K562 (cell line): ENCODE data around the gene ZBTB7A. TPM values are rescaled to one million over a fixed set of nuclear protein-coding genes. Genes with fewer than 3 reads are reported as not detected.

Source experiments
- ATAC-seq: fragments of 200-7000 bp; cut with Tn5 transposase; 3 replicates; pipeline ENCODE4 v1.9.1; 2020; ENCODE audit warnings: moderate library complexity
- BruUV-seq: library from RNA; stranded (reverse); fragments of 400-500 nt; replicated peaks from 2 replicates; lab custom pipeline; 2021; lab: Mats Ljungman, UMichigan
- CTCF ChIA-PET: fragments of 300-600 bp; formaldehyde crosslinking; extraction: SDS; loops from one replicate; lab custom pipeline; 2021; ENCODE audit warnings: low intra/inter-chr PET ratio; lab: Yijun Ruan, JAX
- POLR2A ChIA-PET: fragments of 300-600, 350-650 bp; sonication (Branson Sonifier 250); formaldehyde crosslinking; extraction: SDS; loops from one replicate; lab custom pipeline; 2021; ENCODE audit warnings: antibody characterized with exemption, inconsistent platforms; lab: Yijun Ruan, JAX
- DNase-seq, 4 experiments: peaks; one replicate each; pipeline versions ENCODE4 v3.0.0 to v3.0.0-alpha.2; 2011 to 2018; ENCODE audit warnings: low spot score in 3 of 4, mixed read lengths in 3 of 4; ENCODE audit errors: extremely low read depth in 1 of 4
- FAIRE-seq: peaks from 2 replicates; lab custom pipeline; 2011; peaks lifted over from hg19 to GRCh38; lab: Jason Lieb, UNC
- H2AFZ ChIP-seq: 2 replicates; pipeline ENCODE4 v1.6.0; 2011; ENCODE audit warnings: low read depth, low read length, control low read depth, inconsistent platforms
- H3K27ac ChIP-seq: fragments of 200-600 bp; 3 replicates; pipeline ENCODE4 v1.8.0; 2011; ENCODE audit warnings: low read depth, mild to moderate bottlenecking, control low read depth, inconsistent platforms, low read length, moderate library complexity, mixed read lengths; ENCODE audit errors: extremely low read depth
- H3K27me3 ChIP-seq, 2 experiments: fragments of 300-600 bp in 1 of 2; 2 replicates in 1 of 2; 3 replicates in 1 of 2; pipeline versions ENCODE4 v1.6.0 to v1.8.0; 2011; ENCODE audit warnings: inconsistent platforms in 2 of 2, low read length in 2 of 2, mild to moderate bottlenecking in 1 of 2, mixed read lengths in 1 of 2, moderate library complexity in 1 of 2; ENCODE audit not compliant: control insufficient read depth in 2 of 2, insufficient read depth in 2 of 2
- H3K36me3 ChIP-seq: fragments of 300-600 bp; 3 replicates; pipeline ENCODE4 v1.8.0; 2011; ENCODE audit warnings: mild to moderate bottlenecking, low read length, inconsistent platforms; ENCODE audit not compliant: control insufficient read depth, insufficient read depth
- H3K4me1 ChIP-seq, 2 experiments: fragments of 200-600 bp in 1 of 2; replicated peaks in 1 of 2; 2 replicates in 1 of 2; 3 replicates in 1 of 2; pipeline versions ENCODE4 v1.5.1 to v1.8.0; 2011; ENCODE audit warnings: inconsistent platforms in 2 of 2, low read length in 2 of 2, mild to moderate bottlenecking in 1 of 2, mixed read lengths in 1 of 2, moderate library complexity in 1 of 2; ENCODE audit not compliant: control insufficient read depth in 2 of 2, insufficient read depth in 2 of 2
- H3K4me2 ChIP-seq: 2 replicates; pipeline ENCODE4 v1.6.1; 2011; ENCODE audit warnings: low read length, control low read depth, inconsistent platforms, mixed read lengths; ENCODE audit not compliant: insufficient read depth
- H3K4me3 ChIP-seq: fragments of 200-600 bp; sonication (generic), shearing (Covaris generic); 2 replicates; pipeline ENCODE4 v1.5.1; 2016; ENCODE audit warnings: control low read depth, inconsistent platforms
- H3K79me2 ChIP-seq: fragments of 200-600 bp; 3 replicates; pipeline ENCODE4 v1.8.0; 2011; ENCODE audit warnings: low read length, inconsistent platforms; ENCODE audit not compliant: control insufficient read depth, insufficient read depth
- H3K9ac ChIP-seq, 2 experiments: 2 replicates each; pipeline versions ENCODE4 v1.6.0 to v1.6.1; 2011; ENCODE audit warnings: low read depth in 2 of 2, low read length in 2 of 2, control low read depth in 1 of 2, inconsistent platforms in 1 of 2, mild to moderate bottlenecking in 1 of 2, mixed read lengths in 1 of 2; ENCODE audit not compliant: insufficient read depth in 1 of 2
- H3K9me1 ChIP-seq: one replicate; pipeline ENCODE4 v1.6.0; 2011; ENCODE audit warnings: inconsistent platforms, mild to moderate bottlenecking, low read length, moderate library complexity; ENCODE audit not compliant: control insufficient read depth, insufficient read depth
- H3K9me3 ChIP-seq: replicated peaks from 2 replicates; pipeline ENCODE4 v1.5.1; 2011; ENCODE audit warnings: low read depth, low read length, inconsistent platforms; ENCODE audit not compliant: control insufficient read depth, insufficient read depth
- H4K20me1 ChIP-seq: replicated peaks from 2 replicates; pipeline ENCODE4 v1.6.1; 2011; ENCODE audit warnings: low read length, inconsistent platforms, mixed read lengths; ENCODE audit not compliant: control insufficient read depth, insufficient read depth
- BCOR ChIP-seq: fragments of 450-650 bp; IDR thresholded peaks from 2 replicates; pipeline ENCODE4 v1.6.1; 2016
- CEBPB ChIP-seq: fragments of 450-650 bp; IDR thresholded peaks from 2 replicates; pipeline ENCODE4 v1.6.1; 2016; ENCODE audit warnings: missing genetic modification characterization, missing compliant biosample characterization
- CXXC5 ChIP-seq: fragments of 250-450 bp; sonication (Bioruptor Pico); IDR thresholded peaks from 2 replicates; pipeline ENCODE4 v1.8.0; 2022; ENCODE audit warnings: inconsistent platforms, mild to moderate bottlenecking, moderate library complexity
- FOSL1 ChIP-seq: fragments of 200-800 bp; sonication (Bioruptor generic); conservative IDR thresholded peaks from 2 replicates; pipeline ENCODE4 v1.6.1; 2016; ENCODE audit warnings: missing genetic modification characterization, missing compliant biosample characterization
- KDM1A ChIP-seq, 2 experiments: fragments of 450-650 bp; IDR thresholded peaks; 2 replicates each; pipeline ENCODE4 v1.6.1; 2016; ENCODE audit warnings: mild to moderate bottlenecking in 2 of 2
- MAX ChIP-seq: sonication (generic); formaldehyde crosslinking; IDR thresholded peaks from 2 replicates; pipeline ENCODE4 v1.9.0; 2022; ENCODE audit warnings: mild to moderate bottlenecking, missing genetic modification reagents
- MTA3 ChIP-seq: fragments of 450-650 bp; formaldehyde crosslinking; IDR thresholded peaks from 2 replicates; pipeline ENCODE4 v1.6.1; 2017; ENCODE audit warnings: mild to moderate bottlenecking, borderline replicate concordance
- MYNN ChIP-seq, 2 experiments: sonication (generic); formaldehyde crosslinking in 1 of 2; IDR thresholded peaks; 2 replicates each; pipeline versions ENCODE4 v1.5.0 to v1.6.1; 2016 to 2020; ENCODE audit warnings: antibody characterized with exemption in 1 of 2, missing genetic modification reagents in 1 of 2
- POLR2G ChIP-seq: fragments of 200-400 bp; formaldehyde crosslinking; IDR thresholded peaks from 2 replicates; pipeline ENCODE4 v1.6.1; 2017; ENCODE audit warnings: low read depth, mild to moderate bottlenecking, antibody characterized with exemption, low read length, moderate library complexity
- SMAD3 ChIP-seq: fragments of 450-650 bp; formaldehyde crosslinking; conservative IDR thresholded peaks from 2 replicates; pipeline ENCODE4 v1.4.0; 2020; ENCODE audit warnings: mild to moderate bottlenecking
- ZNF324 ChIP-seq: fragments of 250-450 bp; sonication (Bioruptor Pico); IDR thresholded peaks from 2 replicates; pipeline ENCODE4 v1.4.0; 2020; ENCODE audit warnings: mild to moderate bottlenecking
- ZNF518B ChIP-seq: fragments of 250-450 bp; sonication (Bioruptor Pico); IDR thresholded peaks from 2 replicates; pipeline ENCODE4 v1.5.0; 2021; ENCODE audit warnings: mild to moderate bottlenecking, moderate library complexity
- WGBS: fragments of 100-300 bp; shearing (Covaris generic); methylation state at CpG from one replicate; pipeline ENCODE4 v1.1.6; 2016; ENCODE audit warnings: low coverage, mixed read lengths; ENCODE audit not compliant: insufficient coverage; ENCODE audit errors: missing lambda C conversion rate; 5-methylcytosine and 5-hydroxymethylcytosine counted together
- in situ Hi-C: fragments of 300-500 bp; cut with MboI; formaldehyde crosslinking; loops from 4 replicates; pipeline ENCODE4 v1.15.0; 2018; ENCODE audit warnings: inconsistent platforms, mixed read lengths
- intact Hi-C: fragments of 100-400 bp; cut with micrococcal nuclease; formaldehyde crosslinking; loops from 2 replicates; pipeline ENCODE4 v1.14.2; 2022
- polyA plus RNA-seq, 8 experiments: library from polyadenylated mRNA; depleted of rRNA in 4 of 8; stranded (reverse) in 5 of 8; unstranded in 3 of 8; fragments of >200 nt; fragmentation: Nextera tagmentation in 2 of 8; fragmentation: Illumina TruSeq in 1 of 8; extraction: Ambion mirVana in 2 of 8; extraction: Trizol in 1 of 8; gene quantifications; 2 replicates each; pipeline versions ENCODE4 v1.2.1 to v1.2.3, GENCODE V29; 2011 to 2014; ENCODE audit warnings: inconsistent platforms in 1 of 8, missing spikeins in 1 of 8
- total RNA-seq, 7 experiments: library from RNA; depleted of rRNA in 6 of 7; stranded (reverse); fragments of >200 nt in 6 of 7; fragmentation: Illumina TruSeq in 2 of 7; extraction: Trizol in 2 of 7; gene quantifications; 2 replicates each; pipeline versions ENCODE4 v1.2.1 to v1.2.3, GENCODE V29; 2011 to 2021; ENCODE audit warnings: low replicate concordance in 1 of 7
- TF ChIP-seq, protein P1 (sequence below), 3 experiments: fragments of 200-800 bp in 1 of 3; sonication (Bioruptor generic) in 1 of 3; sonication (generic) in 1 of 3; formaldehyde crosslinking in 1 of 3; IDR thresholded peaks; 2 replicates each; pipeline versions ENCODE4 v1.6.1 to v1.8.0; 2016 to 2022; ENCODE audit warnings: mild to moderate bottlenecking in 2 of 3, missing compliant biosample characterization in 2 of 3, missing genetic modification characterization in 2 of 3, missing genetic modification reagents in 1 of 3
- TF ChIP-seq, protein P2 (sequence below): fragments of 250-450 bp; sonication (Bioruptor Pico); IDR thresholded peaks from 2 replicates; pipeline ENCODE4 v1.5.1; 2021; ENCODE audit warnings: mild to moderate bottlenecking

The ZBTB7A gene
- total and polyA plus RNA-seq, 9 of the 15 experiments (the other 6 are each of a cell fraction or from before 2014, with no cell fraction given), result 0.11 to 34.0 (median 4.6) TPM

GRCh38 chr19:4098493-4098892, 31.8 kb upstream of the ZBTB7A start (continued):
- TF ChIP-seq ZNF518B (CRISPR knock-in tag) (no peak), ZNF324 (no peak), KDM1A (IDR thresholded peaks at IDR 0.05) (no peak)

GRCh38 chr19:4097501-4097900, 30.8 kb upstream of the ZBTB7A start:
- ATAC-seq, result no peak
- Histone ChIP-seq H3K9me3 (no peaks in the 10 kb centered on the region), H4K20me1 (no peaks in the 10 kb centered on the region), H3K9ac (no peak overlapping the region; a peak in 1 of 4 replicates), H3K27me3 (no peaks in the 10 kb centered on the region), H2AFZ (no peak overlapping the region), H3K36me3 (peaks cover 75% of the 10 kb centered on the region; the same call in 2 of the 3 replicates), H3K4me1 (peaks cover 0 to 29% of the 10 kb centered on the region in 2 experiments; a peak in 2 of 5 replicates), H3K27ac (no peak overlapping the region), H3K79me2 (no peaks in the 10 kb centered on the region), H3K4me2 (no peak overlapping the region), H3K4me3 (no peak overlapping the region), H3K9me1 (no peaks in the 10 kb centered on the region)
- ChIA-PET CTCF (no interaction called here), POLR2A (interaction anchor here (0.5 to 0.8 kb wide), 3 partner anchors 23 to 214 kb away, joined by 3 read pairs; no protein-coding TSS in a partner anchor)
- no peak for FAIRE-seq
- TF ChIP-seq BCOR, result no peak
- no peak for TF ChIP-seq SMAD3
- 0 out of 2 replicates have a peak, but pooled peaks have one; percentile 14 for TF ChIP-seq MYNN (IDR thresholded peaks at IDR 0.05)
- no peak for TF ChIP-seq MYNN (CRISPR knock-in tag; IDR thresholded peaks at IDR 0.05)
- no peak for TF ChIP-seq MAX
- no peak for TF ChIP-seq CXXC5
- TF ChIP-seq CEBPB, result no peak
- TF ChIP-seq MTA3, result no peak
- peak; percentile 59 for TF ChIP-seq POLR2G
- TF ChIP-seq, protein P1, sequence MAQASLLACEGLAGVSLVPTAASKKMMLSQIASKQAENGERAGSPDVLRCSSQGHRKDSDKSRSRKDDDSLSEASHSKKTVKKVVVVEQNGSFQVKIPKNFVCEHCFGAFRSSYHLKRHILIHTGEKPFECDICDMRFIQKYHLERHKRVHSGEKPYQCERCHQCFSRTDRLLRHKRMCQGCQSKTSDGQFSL (CRISPR knock-in tag; IDR thresholded peaks at IDR 0.05), result no peak
- TF ChIP-seq, protein P1 (tag; IDR thresholded peaks at IDR 0.05), result no peak
- TF ChIP-seq, protein P2, sequence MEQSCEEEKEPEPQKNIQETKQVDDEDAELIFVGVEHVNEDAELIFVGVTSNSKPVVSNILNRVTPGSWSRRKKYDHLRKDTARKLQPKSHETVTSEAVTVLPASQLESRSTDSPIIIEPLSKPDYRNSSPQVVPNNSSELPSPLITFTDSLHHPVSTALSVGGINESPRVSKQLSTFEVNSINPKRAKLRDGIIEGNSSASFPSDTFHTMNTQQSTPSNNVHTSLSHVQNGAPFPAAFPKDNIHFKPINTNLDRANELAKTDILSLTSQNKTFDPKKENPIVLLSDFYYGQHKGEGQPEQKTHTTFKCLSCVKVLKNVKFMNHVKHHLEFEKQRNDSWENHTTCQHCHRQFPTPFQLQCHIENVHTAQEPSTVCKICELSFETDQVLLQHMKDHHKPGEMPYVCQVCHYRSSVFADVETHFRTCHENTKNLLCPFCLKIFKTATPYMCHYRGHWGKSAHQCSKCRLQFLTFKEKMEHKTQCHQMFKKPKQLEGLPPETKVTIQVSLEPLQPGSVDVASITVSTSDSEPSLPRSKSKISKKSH, result no peak
- TF ChIP-seq FOSL1 (tag), result no peak
- in situ Hi-C loops, result no loop called here
- no peak for DNase-seq
- 90% methylated on average over 8 of the region's 11 CpGs for WGBS
- intact Hi-C loops, result no loop called here
- no TSS peak for BruUV-seq
